GM19035 (cell line): ENCODE measurements around the gene HOXA7.

Source experiments
- ATAC-seq: cut with Tn5 transposase; IDR thresholded peaks from one replicate; pipeline ENCODE4 v1.9.1; 2021; ENCODE audit not compliant: unreplicated experiment

The HOXA7 gene

DNA sequence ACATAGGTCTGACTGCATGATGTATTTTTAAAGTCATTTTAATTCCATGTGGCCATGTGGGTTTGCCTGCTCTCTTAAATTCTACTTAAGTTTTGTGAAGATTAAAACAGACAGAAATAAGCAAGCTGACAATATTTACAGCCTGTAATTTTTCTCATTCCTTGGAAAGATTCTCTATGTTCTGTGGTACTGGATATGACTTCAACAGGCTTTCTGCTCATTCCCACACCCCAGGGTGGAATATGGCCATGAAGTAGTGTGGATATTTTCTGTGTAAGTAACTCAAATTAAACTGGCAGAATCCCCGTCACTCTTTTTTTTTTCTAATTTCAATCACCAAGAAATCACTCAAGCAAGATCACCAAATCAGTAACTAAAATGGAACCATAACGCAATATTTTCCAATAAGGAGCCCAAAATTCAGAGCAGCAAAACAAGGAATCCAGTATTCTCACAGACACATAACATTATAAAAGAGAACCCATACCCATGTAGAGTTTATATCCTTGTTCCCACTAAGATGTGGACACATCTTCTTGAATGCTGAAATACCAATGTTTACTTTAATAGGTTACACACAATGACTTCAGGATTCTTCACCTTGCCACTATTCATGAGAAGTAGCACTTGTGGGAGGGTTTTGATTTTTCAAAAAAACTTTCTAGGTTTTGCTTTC, 18.7 kb downstream of the HOXA7 start:
- ATAC-seq = no peak

DNA sequence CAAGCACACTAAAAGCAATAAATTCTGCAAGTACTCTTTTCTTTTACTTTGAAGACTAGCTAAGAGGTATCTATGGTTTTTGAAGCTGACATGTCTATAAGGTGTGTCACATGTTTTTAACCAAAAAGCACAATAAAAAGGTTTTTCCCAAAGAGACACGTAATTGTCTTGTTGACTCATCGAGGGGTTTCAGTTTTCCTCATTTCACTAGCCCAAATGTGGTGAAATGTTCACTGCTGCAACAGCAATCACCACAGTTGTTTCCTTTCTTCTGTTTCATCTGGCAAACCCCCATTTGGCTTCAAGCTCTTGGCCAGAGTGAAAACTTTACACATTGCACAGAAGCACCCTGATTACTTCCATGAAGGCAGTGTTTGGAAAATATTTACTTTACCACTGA, 22.1 kb downstream of the HOXA7 start:
- no peak for ATAC-seq

DNA sequence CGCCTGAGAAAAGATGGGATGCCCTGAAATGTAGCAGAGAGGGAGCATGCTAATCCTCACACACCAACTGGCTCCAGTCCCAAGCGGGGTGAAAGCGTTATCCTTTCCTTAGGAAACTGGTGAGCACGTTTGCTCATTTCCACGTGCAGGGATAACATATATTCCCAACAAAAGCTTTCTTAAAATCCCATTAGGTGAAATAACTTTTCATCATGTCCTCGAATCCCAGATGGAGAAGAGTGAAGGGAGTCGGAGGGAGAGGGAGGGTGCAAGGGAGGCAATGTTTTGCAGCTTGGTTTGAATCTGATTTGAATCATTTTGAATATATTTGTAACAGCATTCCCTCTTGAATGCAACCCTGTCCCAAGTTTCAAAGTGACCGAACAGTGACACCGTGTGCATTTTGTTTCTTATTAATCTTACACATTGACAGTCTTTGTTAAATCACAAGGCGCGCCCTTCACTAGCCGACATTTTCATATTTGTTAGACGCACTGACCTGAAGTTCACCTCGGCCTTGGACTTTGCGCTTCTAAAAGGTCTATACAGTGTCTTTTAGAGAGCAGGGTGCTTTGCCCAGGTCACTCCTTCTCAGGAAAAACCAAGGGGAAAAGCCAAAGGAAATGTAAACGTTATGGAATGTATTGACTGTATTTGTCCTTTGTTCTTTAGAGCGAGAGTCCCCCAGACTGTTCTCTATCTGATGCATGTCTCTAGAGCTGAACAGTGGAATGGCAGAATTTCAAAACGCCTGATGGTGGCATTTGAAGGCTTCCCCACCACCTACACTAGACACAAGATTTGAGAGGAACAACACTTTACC, 22.9 kb downstream of the HOXA7 start:
- no peak for ATAC-seq

DNA sequence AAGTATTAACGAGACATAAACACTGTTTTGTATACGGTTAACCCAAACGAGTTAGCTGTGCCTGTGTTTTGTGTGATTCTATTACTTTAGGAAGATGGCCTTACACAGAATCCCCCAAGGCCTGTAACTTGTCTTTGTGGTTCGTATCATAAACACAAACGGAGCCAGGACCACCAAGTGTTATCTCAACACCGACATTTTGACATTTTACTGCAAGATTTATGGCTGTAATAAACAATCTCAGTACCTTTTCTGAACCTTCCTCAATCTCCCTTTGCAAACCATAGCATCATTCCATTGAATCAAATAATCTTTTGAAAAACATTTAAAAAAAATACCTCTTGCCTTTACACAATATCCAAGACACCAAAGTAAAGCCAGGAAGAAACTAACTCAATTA, 23.5 kb downstream of the HOXA7 start:
- no peak for ATAC-seq

DNA sequence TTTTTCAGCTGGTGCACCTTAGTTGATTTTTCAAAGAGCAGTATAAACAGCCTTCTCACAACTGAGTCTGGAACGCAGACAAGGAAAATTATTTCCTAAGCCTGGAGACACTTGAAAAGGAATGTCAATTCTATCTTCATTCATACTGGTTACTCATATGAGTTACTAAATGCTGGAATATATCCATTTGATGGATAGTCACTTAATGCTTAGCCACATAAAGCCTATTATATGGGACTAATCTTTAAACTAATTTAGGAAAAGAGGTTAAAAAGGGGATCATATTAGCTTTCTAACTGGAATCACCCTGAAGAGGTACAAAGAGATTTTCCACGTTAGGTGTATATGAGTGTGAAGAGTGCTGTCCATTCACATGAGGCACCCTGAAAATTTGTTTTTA, 24.3 kb downstream of the HOXA7 start:
- ATAC-seq = no peak

DNA sequence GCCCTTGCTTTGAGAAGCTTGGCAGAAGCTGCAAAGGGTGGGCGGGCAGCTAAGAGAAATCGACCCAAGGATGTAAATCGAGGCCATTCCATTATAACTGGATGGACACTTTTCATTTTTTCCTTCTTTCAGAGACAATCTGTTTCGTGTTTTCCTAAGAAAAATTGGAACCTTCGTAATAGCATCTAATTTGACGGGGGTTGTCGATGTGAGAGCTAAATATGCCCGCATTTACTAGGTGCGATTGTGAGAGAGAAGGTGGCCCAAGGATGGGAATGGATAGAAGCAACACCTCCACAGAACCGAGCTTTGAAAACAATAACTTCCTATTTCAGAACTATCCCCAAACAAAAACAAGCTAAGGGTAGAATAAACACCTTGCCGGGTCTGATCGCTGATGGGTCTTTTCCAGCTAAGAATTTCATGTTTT, 25.1 kb downstream of the HOXA7 start:
- no peak for ATAC-seq

DNA sequence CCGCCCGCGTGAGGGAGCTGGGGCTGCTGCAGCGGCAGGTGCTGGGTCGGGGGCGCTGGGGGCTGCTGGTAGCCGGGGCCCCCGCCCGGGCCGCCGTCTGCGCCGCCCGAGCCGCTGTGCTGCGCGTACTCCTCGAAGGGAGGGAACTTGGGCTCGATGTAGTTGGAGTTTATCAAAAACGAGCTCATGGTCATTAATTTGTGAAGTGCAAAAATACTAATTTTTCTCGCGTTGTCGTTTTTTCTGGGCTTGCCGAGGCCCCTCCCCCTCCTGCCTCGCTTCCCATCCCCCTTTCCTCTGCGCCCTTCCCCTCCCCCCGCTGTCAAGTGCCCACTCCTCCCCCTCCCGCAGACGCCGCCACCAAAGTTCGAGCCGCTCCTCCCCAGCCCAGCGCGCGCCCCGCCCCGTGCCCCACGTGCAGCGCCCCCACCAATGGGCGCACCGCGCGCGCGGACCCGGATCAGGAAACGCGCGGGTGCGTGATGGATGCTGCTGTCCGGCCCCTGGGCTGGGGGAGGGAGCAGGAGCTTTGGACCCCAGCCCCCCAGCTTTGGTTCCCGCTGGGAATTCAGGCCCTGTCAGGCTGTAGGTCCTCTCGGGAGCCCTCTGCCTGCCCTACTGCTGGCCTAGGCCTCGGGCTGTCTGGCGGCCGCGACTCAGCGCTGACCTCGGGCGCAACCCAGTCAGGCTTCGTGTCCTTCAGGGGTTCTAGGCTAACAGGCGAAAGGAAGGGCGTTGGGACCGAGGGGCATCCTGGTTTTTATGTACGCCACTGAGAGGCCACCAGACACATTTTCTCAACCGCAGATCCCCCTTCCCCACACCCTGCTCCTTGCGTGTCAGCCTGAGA, 25.7 kb downstream of the HOXA7 start, which contains the start of gene HOXA4:
HOXA4 (minus strand) TSS at position 218 of the 850 bp plus-strand sequence; CDS start at position 194, 24 bp downstream.
- no peak for ATAC-seq

DNA sequence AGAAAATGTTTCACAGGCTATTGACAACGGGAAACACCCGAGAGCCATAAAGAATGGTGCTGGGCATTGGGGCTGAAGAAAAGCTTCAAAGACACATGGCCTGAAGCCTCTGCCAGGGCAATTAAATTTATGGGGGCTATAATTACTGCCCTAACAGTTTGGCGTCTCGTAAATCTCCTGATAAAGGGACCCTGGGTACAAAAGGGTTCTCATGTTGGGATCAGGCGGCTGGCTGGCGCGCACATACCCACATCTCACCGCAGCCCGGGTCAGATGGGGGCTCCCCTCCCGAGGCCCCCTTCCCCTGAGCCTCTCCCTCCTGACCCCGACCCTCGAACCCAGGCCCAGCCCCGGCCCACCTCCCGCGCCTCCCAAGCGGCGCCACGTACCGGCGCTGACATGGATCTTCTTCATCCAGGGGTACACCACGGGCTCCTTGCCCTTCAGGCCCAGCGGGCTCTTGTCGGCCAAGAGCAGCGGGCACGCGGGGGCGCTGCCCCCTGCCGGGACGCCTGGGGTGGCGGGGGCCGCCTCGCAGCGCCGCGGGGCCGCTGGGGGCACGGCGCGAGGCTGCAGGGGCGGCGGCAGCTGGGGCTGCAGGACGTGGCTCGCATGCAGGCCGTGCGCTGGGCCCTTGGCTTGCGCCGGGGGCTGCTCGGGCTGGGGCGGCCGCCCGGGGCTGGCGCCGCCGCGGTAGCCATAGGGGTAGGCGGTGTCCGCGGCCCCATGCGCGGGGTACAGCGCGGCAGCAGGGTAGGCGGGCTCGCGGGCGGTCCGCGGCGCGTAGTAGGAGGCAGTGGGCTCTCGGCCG, 26.5 kb downstream of the HOXA7 start:
- no peak for ATAC-seq

DNA sequence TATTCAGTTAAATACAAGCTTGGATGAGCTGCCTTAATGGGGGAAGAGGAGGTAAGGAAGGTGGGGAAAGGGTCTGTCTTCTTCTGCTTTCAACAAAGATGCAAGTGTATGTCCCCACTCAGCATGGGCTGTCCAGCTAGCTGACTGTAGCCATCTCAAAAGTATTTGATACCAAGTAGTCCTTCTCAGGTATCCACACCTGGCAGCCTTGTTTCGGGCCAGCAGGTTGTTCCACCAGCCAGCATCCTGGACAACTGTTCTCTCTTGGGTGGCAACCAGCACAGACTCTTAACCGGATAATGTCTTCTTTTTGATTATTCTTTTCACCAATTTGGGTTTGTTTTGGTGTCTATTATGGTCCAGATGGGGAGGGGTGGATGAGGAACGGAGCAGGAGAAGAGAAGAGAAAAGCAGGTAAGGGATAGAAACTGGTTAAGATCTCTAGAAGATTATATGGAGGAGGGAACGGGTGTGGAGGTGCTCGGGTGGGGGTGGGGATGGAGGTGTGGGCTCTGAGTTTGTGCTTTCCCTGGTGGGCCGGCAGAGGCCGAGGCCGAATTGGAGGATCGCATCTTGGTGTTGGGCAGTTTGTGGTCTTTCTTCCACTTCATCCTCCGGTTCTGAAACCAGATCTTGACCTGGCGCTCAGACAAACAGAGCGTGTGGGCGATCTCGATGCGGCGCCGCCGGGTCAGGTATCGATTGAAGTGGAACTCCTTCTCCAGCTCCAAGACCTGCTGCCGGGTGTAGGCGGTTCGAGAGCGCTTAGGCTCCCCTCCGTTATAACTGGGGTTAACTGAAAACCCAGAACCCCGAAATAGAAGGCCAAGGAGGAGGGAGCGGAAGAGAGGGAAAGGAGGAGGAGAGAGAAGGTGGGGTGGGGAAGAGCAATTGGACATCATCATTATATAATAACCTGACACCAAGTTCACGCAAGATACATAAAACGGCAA, 27.4 kb downstream of the HOXA7 start:
- ATAC-seq = no peak

DNA sequence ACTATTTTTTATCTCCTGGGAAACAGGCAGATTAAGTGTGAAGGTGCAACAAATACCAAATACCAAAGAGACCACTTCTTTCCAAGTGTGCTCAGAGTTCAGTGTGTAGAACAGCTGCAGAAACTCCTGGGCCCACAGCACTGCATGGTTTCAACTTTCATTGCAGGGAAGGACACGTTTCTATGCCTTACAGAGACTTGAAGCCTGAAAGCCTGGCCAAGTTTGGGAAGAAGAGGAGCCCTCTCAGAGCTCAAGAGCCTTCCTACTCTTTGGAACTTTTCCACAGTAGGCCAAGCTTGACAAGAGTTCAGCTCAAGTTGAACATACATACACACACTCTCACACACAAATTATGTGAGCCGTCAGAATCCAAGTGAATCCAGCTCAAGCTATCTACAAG, 28.4 kb downstream of the HOXA7 start:
- no peak for ATAC-seq

DNA sequence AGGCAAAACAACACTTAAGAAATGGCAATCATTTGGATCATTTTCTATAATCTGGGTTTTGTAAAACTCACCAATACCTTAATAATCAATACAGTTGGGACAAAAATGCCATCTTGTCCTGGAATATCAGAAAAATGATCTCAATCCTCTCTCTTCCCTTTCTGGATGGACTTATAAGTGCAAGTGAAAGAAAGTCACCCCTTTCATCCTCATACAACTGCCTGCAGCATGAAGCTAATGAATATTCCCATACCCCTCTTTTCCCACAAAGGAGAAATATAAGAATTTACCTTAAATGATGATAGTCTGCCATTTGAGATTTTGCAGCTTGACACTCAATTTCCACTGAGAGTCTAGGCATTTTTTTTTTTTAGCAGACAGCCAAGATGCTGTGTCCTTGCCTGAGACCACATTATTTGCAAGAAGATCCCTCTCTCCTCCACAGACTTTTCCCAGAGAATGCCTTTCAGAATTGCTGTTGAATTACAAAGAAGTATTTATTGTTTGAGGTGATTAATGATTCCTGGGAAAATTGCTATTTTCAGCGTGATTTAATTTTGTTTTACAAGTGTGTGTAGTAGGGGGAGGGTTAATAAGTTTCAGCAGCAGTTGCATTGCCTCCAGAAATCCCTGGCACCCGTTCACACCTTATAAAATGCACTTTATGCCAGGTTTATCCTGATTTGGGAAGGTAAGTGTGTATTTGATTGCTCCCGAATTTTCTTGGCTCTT, 29.7 kb downstream of the HOXA7 start:
- no peak for ATAC-seq

DNA sequence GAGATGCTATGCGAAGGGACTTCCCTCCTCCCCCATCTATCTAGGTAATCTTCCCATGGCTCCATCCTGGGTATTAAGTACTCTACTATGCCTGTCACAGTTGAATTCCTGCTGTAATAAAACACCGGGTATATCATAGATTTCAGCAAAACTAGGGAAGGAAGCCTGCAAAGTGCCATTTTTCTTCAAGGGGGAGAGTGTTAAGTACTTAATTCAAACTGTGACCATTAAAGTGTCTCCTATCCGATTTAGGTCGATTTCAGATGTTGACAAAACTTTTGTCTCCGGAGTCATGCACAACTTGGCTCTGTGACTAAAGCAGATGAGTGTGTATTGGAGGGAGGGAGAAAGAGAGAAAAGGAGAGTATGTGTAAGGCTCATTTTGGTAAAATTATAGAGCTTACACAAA, 30.5 kb downstream of the HOXA7 start:
- no peak for ATAC-seq

DNA sequence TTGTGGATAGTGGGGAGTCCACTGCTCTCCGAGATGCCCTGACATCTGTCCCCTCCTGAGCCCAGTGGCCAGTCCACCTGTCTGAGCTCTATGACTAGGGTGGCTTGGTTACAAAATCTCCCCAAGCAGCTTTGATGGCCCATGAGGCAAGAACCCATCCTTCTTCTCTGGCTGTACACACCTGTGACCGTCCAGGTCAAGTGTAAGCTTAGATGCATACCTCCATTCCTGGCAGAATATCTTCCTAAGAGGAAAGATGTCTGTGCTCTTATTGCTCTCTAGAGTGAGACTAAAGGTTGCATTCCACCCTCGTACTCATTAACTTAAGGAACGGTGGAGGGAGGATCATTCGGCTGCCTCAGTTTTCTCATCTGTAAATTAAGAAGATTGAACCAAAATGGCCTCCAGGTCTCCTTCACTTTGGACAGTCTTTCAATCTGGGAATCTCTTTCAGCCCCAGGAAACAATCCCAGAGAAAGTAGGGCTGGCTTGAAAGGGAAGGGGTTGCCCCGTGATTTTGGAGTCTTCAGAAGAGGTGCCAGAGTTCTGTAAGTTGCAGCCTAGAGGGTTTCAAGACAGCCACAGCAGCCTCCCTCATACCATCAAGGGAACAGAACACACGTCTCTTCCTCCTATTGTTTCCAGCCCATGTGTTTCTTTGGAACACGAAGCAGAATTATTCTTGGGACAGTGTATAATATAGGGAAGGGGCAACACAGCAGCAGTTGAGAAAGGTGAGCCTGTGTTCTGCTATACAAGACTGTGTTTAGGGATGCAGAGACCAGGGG, 31.4 kb downstream of the HOXA7 start:
- ATAC-seq = no peak

DNA sequence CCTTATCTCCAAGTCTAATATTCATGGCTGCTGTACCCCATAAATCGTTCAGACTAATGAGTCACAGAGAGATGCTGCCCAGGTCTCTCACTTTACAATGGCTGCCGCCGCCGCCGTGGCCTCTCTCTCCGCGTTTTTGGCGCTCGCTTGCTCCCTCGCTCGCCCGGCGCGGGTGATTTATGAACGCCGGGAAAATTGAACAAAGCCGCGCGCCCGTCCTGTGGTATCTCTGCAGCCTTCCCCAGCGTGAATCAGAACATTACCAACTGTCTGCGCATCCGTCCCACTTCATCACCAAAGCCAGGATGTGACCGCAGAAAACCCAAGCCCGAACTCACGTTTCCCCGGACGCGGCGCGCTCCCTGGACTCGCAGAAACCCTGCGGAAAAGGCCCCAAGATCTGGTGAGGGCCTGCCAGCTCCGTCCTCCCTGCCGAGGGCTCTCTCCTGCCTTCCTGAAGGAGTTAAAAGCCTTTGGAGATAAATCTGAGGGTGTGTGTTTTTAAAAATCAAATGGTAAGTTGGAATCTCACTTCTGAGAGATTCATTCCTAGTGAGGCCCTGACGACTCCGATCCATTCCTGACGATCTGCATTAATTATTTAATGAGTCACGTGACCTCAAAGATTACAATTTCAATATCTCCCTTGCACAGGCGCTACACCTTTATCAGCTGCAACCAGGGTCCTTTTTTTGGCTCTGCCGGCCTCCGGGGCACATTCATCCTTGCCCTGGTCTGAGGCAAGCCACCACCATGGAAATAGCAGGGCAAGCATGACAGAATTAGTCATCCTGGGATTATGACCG, 32.2 kb downstream of the HOXA7 start:
- ATAC-seq = no peak

DNA sequence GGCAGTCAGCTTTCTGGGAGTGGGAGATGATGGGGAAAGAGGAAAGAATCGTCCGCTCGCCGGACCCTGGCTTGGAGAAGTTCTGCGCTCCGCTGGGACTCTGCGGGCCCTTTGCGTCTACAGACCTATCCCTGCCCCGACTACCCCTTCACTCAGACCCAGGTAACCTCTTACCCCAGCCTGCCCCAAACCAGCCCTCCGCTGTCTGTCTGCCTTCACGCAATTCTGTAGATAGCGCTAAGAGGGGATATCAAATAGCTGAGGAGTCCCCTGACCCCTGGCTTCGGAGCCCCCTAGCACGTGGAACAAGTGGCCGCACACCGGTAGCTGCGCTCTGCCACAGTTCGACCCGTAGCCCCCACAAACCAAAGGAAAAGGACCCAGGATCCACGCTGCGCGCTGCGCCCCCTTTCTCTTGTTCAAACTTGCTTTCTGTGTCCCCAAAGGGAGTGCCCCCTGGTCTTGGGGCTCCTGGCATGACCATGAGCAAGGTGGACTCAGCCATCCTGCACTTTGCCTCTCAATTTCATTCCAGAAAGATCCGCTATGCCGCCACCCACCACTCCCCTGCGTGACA, 32.9 kb downstream of the HOXA7 start:
- no peak for ATAC-seq

DNA sequence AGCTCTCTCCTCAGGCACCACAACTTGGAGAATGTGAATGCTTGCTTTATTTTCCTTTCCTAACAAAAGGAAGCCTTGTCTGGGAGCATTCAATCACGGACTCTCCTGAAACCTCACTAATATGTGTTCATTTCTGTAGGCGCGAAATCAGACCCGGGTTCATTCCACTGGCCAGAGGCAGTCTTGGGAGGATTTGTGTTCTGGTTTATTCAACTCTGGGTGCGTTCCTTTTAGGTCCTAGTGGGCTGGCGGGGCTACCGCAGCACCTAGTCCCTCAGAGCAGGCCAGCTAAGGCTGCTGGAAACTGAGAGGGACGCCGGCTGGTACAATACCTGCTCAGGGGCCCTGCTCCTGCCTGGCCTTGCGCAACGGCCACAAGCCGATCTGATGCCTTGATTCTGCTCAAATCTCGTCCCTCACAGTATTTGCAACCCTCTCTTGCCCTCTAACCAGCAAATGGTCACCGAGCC, 33.4 kb downstream of the HOXA7 start:
- ATAC-seq = no peak
